ENCODE measurements around the gene PIP5K1B.

- TF ChIP-seq POLR2A (IDR thresholded peaks at IDR 0.05; ENCODE audit: low read depth, low read length) (no peak), TAF1 (IDR thresholded peaks at IDR 0.05; ENCODE audit: borderline replicate concordance, low read depth, low read length) (no peak)
These were observed 39.4 kb downstream of the PIP5K1B start for GRCh38 chr9:68744426-68744825.
